HepG2 (cell line): ENCODE measurements around the gene CMPK2. TPM values are rescaled to one million over a fixed set of nuclear protein-coding genes. Genes with fewer than 3 reads are reported as not detected.

Experiments used
- ATAC-seq: fragments of 200-7000 bp; cut with Tn5 transposase; 3 replicates; pipeline ENCODE4 v1.9.1; 2020; ENCODE audit warnings: mild to moderate bottlenecking, moderate library complexity
- BruUV-seq: library from RNA; stranded (reverse); fragments of 400-500 nt; replicated peaks from 2 replicates; lab custom pipeline; 2021; lab: Mats Ljungman, UMichigan
- CTCF ChIA-PET: fragments of 300-600 bp; formaldehyde crosslinking; extraction: SDS; loops from one replicate; lab custom pipeline; 2021; ENCODE audit warnings: low total read pairs, inconsistent platforms, low intra/inter-chr PET ratio; lab: Yijun Ruan, JAX
- POLR2A ChIA-PET: fragments of 350-600 bp; sonication (Branson Sonifier 250); formaldehyde crosslinking; loops from one replicate; lab custom pipeline; 2020; ENCODE audit warnings: antibody characterized with exemption, inconsistent platforms; lab: Yijun Ruan, JAX
- DNase-seq: peaks from one replicate; pipeline ENCODE4 v3.0.0-alpha.2; 2015; ENCODE audit warnings: low spot score
- FAIRE-seq: peaks from 3 replicates; lab custom pipeline; 2011; peaks lifted over from hg19 to GRCh38; lab: Jason Lieb, UNC
- H2AFZ ChIP-seq: one replicate; pipeline ENCODE4 v1.6.1; 2011; ENCODE audit warnings: low read length, inconsistent platforms
- H3K27ac ChIP-seq: fragments of 300-600 bp; 3 replicates; pipeline ENCODE4 v1.8.0; 2011; ENCODE audit warnings: mixed run types, mild to moderate bottlenecking, mixed read lengths, low read length, inconsistent platforms; ENCODE audit not compliant: insufficient read depth; ENCODE audit errors: extremely low read length
- H3K27me3 ChIP-seq, 2 experiments: fragments of 200-600 bp in 1 of 2; 2 replicates in 1 of 2; 3 replicates in 1 of 2; pipeline versions ENCODE4 v1.6.0 to v1.8.0; 2011; ENCODE audit warnings: low read length in 2 of 2, mild to moderate bottlenecking in 2 of 2, moderate library complexity in 2 of 2, inconsistent platforms in 1 of 2; ENCODE audit not compliant: insufficient read depth in 2 of 2, control insufficient read depth in 1 of 2
- H3K36me3 ChIP-seq, 2 experiments: fragments of 200-600 bp in 1 of 2; replicated peaks in 1 of 2; 2 replicates in 1 of 2; 3 replicates in 1 of 2; pipeline versions ENCODE4 v1.5.1 to v1.8.0; 2011; ENCODE audit warnings: low read length in 2 of 2, inconsistent platforms in 1 of 2; ENCODE audit not compliant: insufficient read depth in 2 of 2, control insufficient read depth in 1 of 2
- H3K4me1 ChIP-seq: 2 replicates; pipeline ENCODE4 v1.5.1; 2012; ENCODE audit warnings: low read length, inconsistent platforms; ENCODE audit not compliant: insufficient read depth
- H3K4me2 ChIP-seq: 2 replicates; pipeline ENCODE4 v1.6.0; 2011; ENCODE audit warnings: low read depth, low read length, inconsistent platforms
- H3K4me3 ChIP-seq, 3 experiments: fragments of 200-600 bp in 1 of 3; sonication (generic), shearing (Covaris generic) in 1 of 3; replicated peaks in 1 of 3; 2 replicates each; pipeline ENCODE4 v1.5.1; 2011 to 2016; ENCODE audit warnings: low read length in 3 of 3, inconsistent platforms in 2 of 3, low read depth in 2 of 3, mild to moderate bottlenecking in 2 of 3, control low read depth in 1 of 3, mixed read lengths in 1 of 3; ENCODE audit not compliant: insufficient read depth in 1 of 3
- H3K79me2 ChIP-seq: one replicate; pipeline ENCODE4 v1.6.1; 2011; ENCODE audit warnings: low read length, inconsistent platforms; ENCODE audit not compliant: insufficient read depth
- H3K9ac ChIP-seq: 2 replicates; pipeline ENCODE4 v1.6.0; 2011; ENCODE audit warnings: mild to moderate bottlenecking, low read depth, low read length, inconsistent platforms; ENCODE audit not compliant: insufficient read depth
- H3K9me3 ChIP-seq: 2 replicates; pipeline ENCODE4 v1.5.1; 2012; ENCODE audit warnings: mild to moderate bottlenecking, low read length
- H4K20me1 ChIP-seq: 2 replicates; pipeline ENCODE4 v1.6.0; 2011; ENCODE audit warnings: inconsistent platforms, mild to moderate bottlenecking, low read length, moderate library complexity; ENCODE audit not compliant: insufficient read depth
- CBFB ChIP-seq: sonication (generic); formaldehyde crosslinking; IDR thresholded peaks from 2 replicates; pipeline ENCODE4 v1.4.0; 2020; ENCODE audit warnings: missing genetic modification reagents
- FOSL2 ChIP-seq: sonication (generic); formaldehyde crosslinking; IDR thresholded peaks from 2 replicates; pipeline ENCODE4 v1.4.0; 2020; ENCODE audit warnings: missing genetic modification reagents
- HOXA3 ChIP-seq: sonication (generic); formaldehyde crosslinking; IDR thresholded peaks from 2 replicates; pipeline ENCODE4 v1.5.0; 2020; ENCODE audit warnings: missing genetic modification reagents
- KLF15 ChIP-seq: sonication (generic); formaldehyde crosslinking; IDR thresholded peaks from 2 replicates; pipeline ENCODE4 v1.8.1; 2023; ENCODE audit warnings: borderline replicate concordance, mild to moderate bottlenecking, inconsistent platforms, missing genetic modification reagents, mixed read lengths
- MAFF ChIP-seq: IDR thresholded peaks from 2 replicates; pipeline ENCODE4 v1.6.1; 2011; ENCODE audit warnings: low read depth, low read length, improper control_type of control experiment
- MAFK ChIP-seq, 2 experiments: IDR thresholded peaks in 1 of 2; conservative IDR thresholded peaks in 1 of 2; 2 replicates each; pipeline ENCODE4 v1.6.1; 2011; ENCODE audit warnings: improper control_type of control experiment in 2 of 2, low read length in 2 of 2
- PCBP1 ChIP-seq: fragments of 200-400 bp; formaldehyde crosslinking; IDR thresholded peaks from 2 replicates; pipeline ENCODE4 v1.6.1; 2017; ENCODE audit warnings: mild to moderate bottlenecking, low read depth, low read length, borderline replicate concordance
- PCBP2 ChIP-seq: fragments of 200-400 bp; formaldehyde crosslinking; optimal IDR thresholded peaks from 2 replicates; pipeline ENCODE3; 2018; ENCODE audit warnings: low read length, low read depth; ENCODE audit not compliant: poor library complexity, severe bottlenecking
- REL ChIP-seq: sonication (generic); formaldehyde crosslinking; conservative IDR thresholded peaks from 2 replicates; pipeline ENCODE4 v1.8.0; 2022; ENCODE audit warnings: mild to moderate bottlenecking, missing genetic modification reagents, moderate library complexity
- XRCC5 ChIP-seq: fragments of 200-400 bp; formaldehyde crosslinking; optimal IDR thresholded peaks from 2 replicates; pipeline ENCODE3; 2017; ENCODE audit warnings: mild to moderate bottlenecking, low read length
- ZBTB3 ChIP-seq: sonication (generic); formaldehyde crosslinking; IDR thresholded peaks from 2 replicates; pipeline ENCODE4 v1.4.0; 2020; ENCODE audit warnings: low read depth, mild to moderate bottlenecking, moderate library complexity, missing genetic modification reagents, borderline replicate concordance
- ZNF552 ChIP-seq: sonication (generic); formaldehyde crosslinking; IDR thresholded peaks from 2 replicates; pipeline ENCODE4 v1.9.0; 2022; ENCODE audit warnings: missing genetic modification reagents, mild to moderate bottlenecking, borderline replicate concordance
- ZNF556 ChIP-seq: sonication (generic); formaldehyde crosslinking; IDR thresholded peaks from 2 replicates; pipeline ENCODE4 v1.4.0; 2020; ENCODE audit warnings: mild to moderate bottlenecking, missing genetic modification reagents, borderline replicate concordance
- ZNF713 ChIP-seq: sonication (generic); formaldehyde crosslinking; IDR thresholded peaks from 2 replicates; pipeline ENCODE4 v1.4.0; 2020; ENCODE audit warnings: mild to moderate bottlenecking, missing genetic modification reagents
- WGBS: methylation state at CpG from one replicate; pipeline ENCODE4 v1.1.6; 2017; ENCODE audit warnings: low lambda C conversion rate; 5-methylcytosine and 5-hydroxymethylcytosine counted together
- in situ Hi-C: cut with HindIII; loops from 2 replicates; pipeline ENCODE4 v1.10.0; 2017; ENCODE audit warnings: low pct_unique_long_range_greater_than_20kb; ENCODE audit not compliant: extremely low pct_ligation_motif_present
- intact Hi-C: fragments of 100-400 bp; cut with micrococcal nuclease; formaldehyde crosslinking; loops from one replicate; pipeline ENCODE4 v1.10.0; 2022; ENCODE audit not compliant: unreplicated experiment
- polyA plus RNA-seq, 8 experiments: library from polyadenylated mRNA; depleted of rRNA in 3 of 8; stranded (reverse) in 7 of 8; unstranded in 1 of 8; fragments of >200 nt; fragmentation: Illumina TruSeq in 4 of 8; extraction: Trizol in 4 of 8; gene quantifications; 2 replicates each; pipeline versions ENCODE4 v1.2.1 to v1.2.3, GENCODE V29; 2011 to 2016; ENCODE audit warnings: low read depth in 4 of 8, missing spikeins in 1 of 8, mixed read lengths in 1 of 8; ENCODE audit not compliant: insufficient read depth in 1 of 8
- total RNA-seq, 5 experiments: library from RNA; depleted of rRNA; stranded (reverse); fragments of >200 nt; fragmentation: Illumina TruSeq; extraction: Trizol; gene quantifications; 2 replicates each; pipeline ENCODE4 v1.2.3, GENCODE V29; 2016; ENCODE audit warnings: low read depth in 1 of 5

Gene CMPK2
- total and polyA plus RNA-seq, 2 of the 13 experiments (the other 11 are each of a cell fraction or from before 2014, with no cell fraction given) = 0.04 to 1.0 TPM

DNA sequence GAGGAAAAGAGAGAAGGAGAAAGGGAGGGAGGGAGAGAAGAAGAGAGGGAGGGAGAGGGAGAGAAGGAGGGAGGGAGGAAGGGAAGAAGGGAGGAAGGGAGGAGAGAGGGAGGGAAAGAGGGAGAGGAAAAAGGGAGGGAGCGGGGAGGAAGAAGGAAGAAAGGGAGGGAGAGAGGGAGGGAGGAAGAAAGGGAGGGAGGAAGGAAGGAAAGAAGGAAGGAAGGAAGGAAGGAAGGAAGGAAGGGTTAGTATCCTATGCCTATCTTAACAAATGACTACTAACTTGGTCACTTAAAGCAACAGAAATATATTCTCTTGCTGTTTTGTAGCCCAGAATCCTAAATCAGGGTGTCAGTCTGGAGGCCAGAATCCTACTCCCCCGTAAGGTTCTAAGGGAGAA is 52.1 kb downstream of the CMPK2 start:
- Histone ChIP-seq H3K27ac (no peak overlapping the region), H3K27me3 (peaks cover 4 to 45% of the 10 kb centered on the region in 2 experiments; a peak in 3 of 5 replicates), H3K4me3 (no peak overlapping the region), H3K9ac (no peak overlapping the region), H3K9me3 (no peaks in the 10 kb centered on the region)
- in situ Hi-C loops = no loop called here
- 29% methylated on average over 2 of the region's 2 CpGs for whole genome bisulfite sequencing
- FAIRE-seq = no peak
- TF ChIP-seq PCBP1 (0 out of 2 replicates have a peak, but pooled peaks have one; percentile 12), HOXA3 (CRISPR knock-in tag) (no peak), CBFB (CRISPR knock-in tag) (no peak), PCBP2 (peak; percentile 88), KLF15 (no peak), ZBTB3 (CRISPR knock-in tag) (no peak)
- TF ChIP-seq, all 625 proteins: peak for 2
- ChIA-PET POLR2A (no interaction called here), CTCF (no interaction called here)
- BruUV-seq = no TSS peak
- Histone ChIP-seq H4K20me1 (no peaks in the 10 kb centered on the region), H3K36me3 (no peaks in the 10 kb centered on the region), H2AFZ (no peak overlapping the region), H3K4me1 (no peaks in the 10 kb centered on the region), H3K79me2 (no peaks in the 10 kb centered on the region), H3K4me2 (no peak overlapping the region)
- ATAC-seq = no peak
- intact Hi-C loops = no loop called here
- no peak for DNase-seq

- in situ Hi-C loops (no loop called here), intact Hi-C loops (no loop called here)
- WGBS = 25% methylated on average over 7 of the region's 12 CpGs
- TF ChIP-seq REL (CRISPR knock-in tag) (no peak), FOSL2 (CRISPR knock-in tag) (no peak), MAFF (0 out of 2 replicates have a peak, but pooled peaks have one; percentile 18), ZNF556 (CRISPR knock-in tag) (no peak), XRCC5 (no peak), MAFK (conservative IDR thresholded peaks at IDR 0.05 in 1 of 2, IDR thresholded peaks at IDR 0.05 in 1 of 2; ENCODE audit: low read length in 2 of 2) (peak in 1 of 2 experiments; percentile 20; a peak in 1 of 4 replicates), ZNF552 (no peak), PCBP1 (0 out of 2 replicates have a peak, but pooled peaks have one; percentile 33), ZNF713 (CRISPR knock-in tag) (no peak)
- no peak for ATAC-seq
- H3K27me3 ChIP-seq = peaks cover 4 to 43% of the 10 kb centered on the region in 2 experiments; a peak in 3 of 5 replicates
- H3K9me3 ChIP-seq = no peaks in the 10 kb centered on the region
- no peaks in the 10 kb centered on the region for H3K4me1 ChIP-seq
- no peak overlapping the region for H3K4me2 ChIP-seq
- DNase-seq = no peak
- H3K4me3 ChIP-seq = no peak overlapping the region
- POLR2A ChIA-PET = no interaction called here
- CTCF ChIA-PET = no interaction called here
- H3K9ac ChIP-seq = no peak overlapping the region
- no peaks in the 10 kb centered on the region for H3K79me2 ChIP-seq
- H2AFZ ChIP-seq = no peak overlapping the region
- BruUV-seq = no TSS peak
- H3K36me3 ChIP-seq = no peaks in the 10 kb centered on the region
- H3K27ac ChIP-seq = no peak overlapping the region
- no peak for FAIRE-seq
- no peaks in the 10 kb centered on the region for H4K20me1 ChIP-seq
These were observed 52.7 kb downstream of the CMPK2 start for GRCh38 chr2:6812857-6813530.
